ENCODE results near the gene CRELD1. TPM values are rescaled to one million over a fixed set of nuclear protein-coding genes. Genes with fewer than 3 reads are reported as not detected.

CRELD1 gene, protein sequence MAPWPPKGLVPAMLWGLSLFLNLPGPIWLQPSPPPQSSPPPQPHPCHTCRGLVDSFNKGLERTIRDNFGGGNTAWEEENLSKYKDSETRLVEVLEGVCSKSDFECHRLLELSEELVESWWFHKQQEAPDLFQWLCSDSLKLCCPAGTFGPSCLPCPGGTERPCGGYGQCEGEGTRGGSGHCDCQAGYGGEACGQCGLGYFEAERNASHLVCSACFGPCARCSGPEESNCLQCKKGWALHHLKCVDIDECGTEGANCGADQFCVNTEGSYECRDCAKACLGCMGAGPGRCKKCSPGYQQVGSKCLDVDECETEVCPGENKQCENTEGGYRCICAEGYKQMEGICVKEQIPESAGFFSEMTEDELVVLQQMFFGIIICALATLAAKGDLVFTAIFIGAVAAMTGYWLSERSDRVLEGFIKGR
- total RNA-seq (2011; cell fraction: chromatin; rRNA removed; ENCODE audit: low replicate concordance) = 163 and 258 TPM in 2 replicates
- total RNA-seq (2011; cell fraction: nucleolus; rRNA removed) = 156 and 166 TPM in 2 replicates
- 187 and 194 TPM in 2 replicates for total RNA-seq (2011; cell fraction: nucleoplasm; rRNA removed)
- total RNA-seq (2014; rRNA removed) = 17.2 and 17.7 TPM in 2 replicates
- total RNA-seq (2014; rRNA removed; fragmentation: Illumina TruSeq; extraction: Trizol) = 6.1 and 10.2 TPM in 2 replicates
- total RNA-seq (2015; rRNA removed; fragmentation: Illumina TruSeq; extraction: Trizol) = 11.4 and 14.4 TPM in 2 replicates
- 16.7 and 17.3 TPM in 2 replicates for total RNA-seq (2021)
- polyA plus RNA-seq (2011; rRNA removed) = 25.8 and 47.7 TPM in 2 replicates
- 28.0 and 36.5 TPM in 2 replicates for polyA plus RNA-seq (2011; cell fraction: cytosol; rRNA removed)
- 214 and 337 TPM in 2 replicates for polyA plus RNA-seq (2011; cell fraction: nucleus; rRNA removed)
- polyA plus RNA-seq (2012) = 17.4 and 29.8 TPM in 2 replicates
- 15.4 and 16.5 TPM in 2 replicates for polyA plus RNA-seq (2014; fragmentation: Illumina TruSeq; extraction: Trizol)
- polyA plus RNA-seq (2014; fragmentation: Nextera tagmentation; extraction: Ambion mirVana) = 1 to 10 TPM; 3.3 to 5.6 TPM
- polyA plus RNA-seq (2014; rRNA removed) = 24.5 and 30.1 TPM in 2 replicates
- 12.7 and 14.5 TPM in 2 replicates for polyA minus RNA-seq (2011; rRNA and poly(A)+ RNA removed)
- 9.6 and 10.3 TPM in 2 replicates for polyA minus RNA-seq (2011; cell fraction: cytosol; rRNA and poly(A)+ RNA removed)
- polyA minus RNA-seq (2011; cell fraction: nucleus; rRNA and poly(A)+ RNA removed) = 21.4 and 35.1 TPM in 2 replicates
- percentile 72 among the genes with signal in this experiment for Bru-seq, nascent RNA
- percentile 64 among the genes with signal in this experiment for BruChase-seq, experiment 1, labeled RNA remaining after a 2-hour chase
- BruChase-seq, experiment 2, labeled RNA remaining after a 6-hour chase = percentile 75 among the genes with signal in this experiment
- long read RNA-seq, experiment 1, transcript CRELD1-206 (11 exons, 1,778 nt) = minor isoform, 5 of 41 reads
- long read RNA-seq, experiment 1, transcript CRELD1-203 (11 exons, 1,728 nt) = major isoform, 8 of 41 reads
- long read RNA-seq, experiment 1, partial matches to known transcripts = 5 of 41 reads
- long read RNA-seq, experiment 1, other reads (novel, unspliced or antisense) = 19 of 41 reads
- long read RNA-seq, experiment 2, partial matches to known transcripts = 3 of 6 reads
- long read RNA-seq, experiment 2, other reads (novel, unspliced or antisense) = 2 of 6 reads
- long read RNA-seq, experiment 3, partial matches to known transcripts = 0 of 8 reads
- long read RNA-seq, experiment 3, other reads (novel, unspliced or antisense) = 1 of 8 reads

DNA sequence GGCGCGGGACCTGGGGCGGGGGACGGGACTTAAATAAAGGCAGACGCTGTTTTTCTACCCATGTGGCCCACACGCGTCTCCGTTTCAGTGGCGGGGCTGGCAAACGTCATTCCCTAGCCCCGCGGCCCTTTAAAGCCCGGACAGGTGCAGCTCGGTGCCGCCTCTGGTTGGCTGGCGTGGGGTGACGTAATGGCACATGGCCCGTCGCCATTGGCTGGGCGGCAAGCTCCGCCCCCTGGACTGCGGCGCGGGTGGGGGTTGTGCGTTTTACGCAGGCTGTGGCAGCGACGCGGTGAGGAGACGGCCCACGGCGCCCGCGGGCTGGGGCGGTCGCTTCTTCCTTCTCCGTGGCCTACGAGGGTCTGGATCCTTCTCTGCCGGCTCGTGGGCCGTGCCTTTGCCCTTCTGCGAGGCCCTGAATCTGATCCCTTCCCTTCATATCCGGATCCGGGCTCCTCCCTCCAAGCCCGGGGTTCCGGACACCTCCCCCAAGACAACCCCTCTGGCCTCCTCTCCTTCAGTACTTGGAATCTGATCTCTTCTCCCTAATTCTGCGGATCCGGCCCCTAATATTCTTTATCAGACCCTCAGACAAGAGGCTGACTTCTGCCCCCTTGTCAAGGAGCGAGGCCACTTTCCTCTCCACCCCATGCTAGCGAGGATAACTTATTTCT is at the start of gene CRELD1:
Gene CRELD1, plus strand, starts transcription at position 274 of the 674 bp plus-strand sequence. CDS start 605 bp downstream, outside the sequence.
- Histone ChIP-seq H3K9me3 (replicated peaks; ENCODE audit: control insufficient read depth, insufficient read depth, low read depth, low read length) (no peaks in the 10 kb centered on the region), H4K20me1 (replicated peaks; ENCODE audit: control insufficient read depth, insufficient read depth, low read length) (no peaks in the 10 kb centered on the region), H3K27me3 (ENCODE audit: control insufficient read depth in 2 of 2, insufficient read depth in 2 of 2, low read length in 2 of 2) (no peaks in the 10 kb centered on the region), H3K4me3 (peak within 1 kb of the TSS; percentile 57), H3K4me1 (replicated peaks in 1 of 2; ENCODE audit: control insufficient read depth in 2 of 2, insufficient read depth in 2 of 2, low read length in 2 of 2) (peaks cover 11 to 39% of the 10 kb centered on the region in 2 experiments; a peak in 4 of 5 replicates), H3K27ac (ENCODE audit: extremely low read depth, low read depth, low read length) (peak within 1 kb of the TSS; percentile 88), H3K9me1 (ENCODE audit: control insufficient read depth, insufficient read depth, low read length) (no peaks in the 10 kb centered on the region), H3K9ac (ENCODE audit: insufficient read depth in 1 of 2, low read depth in 2 of 2, low read length in 2 of 2) (peak within 1 kb of the TSS; percentile 76 to 99), H3K36me3 (ENCODE audit: control insufficient read depth, insufficient read depth, low read length) (peaks cover 29% of the 10 kb centered on the region), H3K4me2 (ENCODE audit: insufficient read depth, low read length) (peak within 1 kb of the TSS; percentile 81), H2AFZ (ENCODE audit: low read depth, low read length) (peak within 1 kb of the TSS; percentile 89), H3K79me2 (ENCODE audit: control insufficient read depth, insufficient read depth, low read length) (peaks cover 20% of the 10 kb centered on the region)
- no TSS peak for BruUV-seq (replicated peaks)
- FAIRE-seq = peak; percentile 93
- under 1% methylated on average over 41 of the region's 50 CpGs for WGBS (ENCODE audit: insufficient coverage, low coverage, missing lambda C conversion rate)
- DNase-seq (ENCODE audit: extremely low read depth in 1 of 4, low spot score in 3 of 4) = peak; percentile 97 to 99 (median 98)
- ChIA-PET POLR2A (interaction anchor here (0.5 to 3.4 kb wide), 21 partner anchors 10 to 385 kb away, joined by 3 to 15 read pairs (median 4); partner anchors contain the start of genes BRPF1, EMC3, IL17RC and IL17RE), CTCF (ENCODE audit: low intra/inter-chr PET ratio) (interaction anchor here (0.5 to 1.3 kb wide), 6 partner anchors 82 to 574 kb away, joined by 3 to 5 read pairs (median 4); partner anchors contain the start of gene IRAK2)
- intact Hi-C loops (cut with micrococcal nuclease) = loop anchor here (2.0 to 10.0 kb wide), 6 partner anchors 43 to 291 kb away; partner anchors contain the start of gene VHL
- ATAC-seq = peak; percentile 93
- in situ Hi-C loops (cut with MboI) = no loop called here
- TF ChIP-seq RAD21 (CRISPR knock-in tag; conservative IDR thresholded peaks at IDR 0.05 in 1 of 2, IDR thresholded peaks at IDR 0.05 in 1 of 2) = no peak
- TF ChIP-seq ZNF239 (CRISPR knock-in tag; IDR thresholded peaks at IDR 0.05) = no peak
- no peak for TF ChIP-seq PTRF (tag; IDR thresholded peaks at IDR 0.05)
- no peak for TF ChIP-seq SRF (CRISPR knock-in tag; IDR thresholded peaks at IDR 0.05)
- no peak for TF ChIP-seq FIP1L1 (IDR thresholded peaks at IDR 0.05; ENCODE audit: low read depth, low read length, poor library complexity, severe bottlenecking)
- TF ChIP-seq, protein P1, sequence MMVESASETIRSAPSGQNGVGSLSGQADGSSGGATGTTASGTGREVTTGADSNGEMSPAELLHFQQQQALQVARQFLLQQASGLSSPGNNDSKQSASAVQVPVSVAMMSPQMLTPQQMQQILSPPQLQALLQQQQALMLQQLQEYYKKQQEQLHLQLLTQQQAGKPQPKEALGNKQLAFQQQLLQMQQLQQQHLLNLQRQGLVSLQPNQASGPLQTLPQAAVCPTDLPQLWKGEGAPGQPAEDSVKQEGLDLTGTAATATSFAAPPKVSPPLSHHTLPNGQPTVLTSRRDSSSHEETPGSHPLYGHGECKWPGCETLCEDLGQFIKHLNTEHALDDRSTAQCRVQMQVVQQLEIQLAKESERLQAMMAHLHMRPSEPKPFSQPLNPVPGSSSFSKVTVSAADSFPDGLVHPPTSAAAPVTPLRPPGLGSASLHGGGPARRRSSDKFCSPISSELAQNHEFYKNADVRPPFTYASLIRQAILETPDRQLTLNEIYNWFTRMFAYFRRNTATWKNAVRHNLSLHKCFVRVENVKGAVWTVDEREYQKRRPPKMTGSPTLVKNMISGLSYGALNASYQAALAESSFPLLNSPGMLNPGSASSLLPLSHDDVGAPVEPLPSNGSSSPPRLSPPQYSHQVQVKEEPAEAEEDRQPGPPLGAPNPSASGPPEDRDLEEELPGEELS (CRISPR knock-in tag; IDR thresholded peaks at IDR 0.05; ENCODE audit: borderline replicate concordance) = no peak
- TF ChIP-seq, protein P2, sequence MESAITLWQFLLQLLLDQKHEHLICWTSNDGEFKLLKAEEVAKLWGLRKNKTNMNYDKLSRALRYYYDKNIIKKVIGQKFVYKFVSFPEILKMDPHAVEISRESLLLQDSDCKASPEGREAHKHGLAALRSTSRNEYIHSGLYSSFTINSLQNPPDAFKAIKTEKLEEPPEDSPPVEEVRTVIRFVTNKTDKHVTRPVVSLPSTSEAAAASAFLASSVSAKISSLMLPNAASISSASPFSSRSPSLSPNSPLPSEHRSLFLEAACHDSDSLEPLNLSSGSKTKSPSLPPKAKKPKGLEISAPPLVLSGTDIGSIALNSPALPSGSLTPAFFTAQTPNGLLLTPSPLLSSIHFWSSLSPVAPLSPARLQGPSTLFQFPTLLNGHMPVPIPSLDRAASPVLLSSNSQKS (CRISPR knock-in tag; IDR thresholded peaks at IDR 0.05) = no peak
- TF ChIP-seq MTF1 (CRISPR knock-in tag; IDR thresholded peaks at IDR 0.05; ENCODE audit: borderline replicate concordance) = no peak
- TF ChIP-seq NFIX (CRISPR knock-in tag; IDR thresholded peaks at IDR 0.05; ENCODE audit: low read depth) = no peak
